HG03097 (cell line): ENCODE measurements around the gene DDTL.
"Not testable (repeated sequence)": the region's sequence is repeated elsewhere in the genome, so short reads cannot be mapped to it uniquely, and the experiment has no call there.

Source experiments
- ATAC-seq: cut with Tn5 transposase; IDR thresholded peaks from one replicate; pipeline ENCODE4 v1.9.1; 2021; ENCODE audit not compliant: unreplicated experiment, low FRiP score

Gene DDTL

DNA sequence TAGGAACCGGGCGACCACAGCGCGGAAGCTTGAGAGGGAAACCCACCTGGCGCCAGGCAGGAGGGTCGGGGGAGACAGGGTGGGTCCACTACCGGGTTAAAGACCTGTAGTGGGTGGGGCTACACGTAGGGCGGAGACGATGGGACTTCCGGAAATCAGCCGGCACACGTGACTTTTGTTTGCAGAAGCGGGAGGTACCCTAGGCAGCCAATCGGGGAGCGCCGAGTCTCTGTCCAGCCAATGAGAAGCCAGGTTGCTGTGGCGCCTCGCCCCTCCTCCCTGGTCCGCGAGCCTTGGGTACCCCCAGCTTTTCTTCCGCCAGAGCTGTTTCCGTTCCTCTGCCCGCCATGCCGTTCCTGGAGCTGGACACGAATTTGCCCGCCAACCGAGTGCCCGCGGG lies at the start of gene DDTL:
DDTL (plus strand) TSS at position 321 of the 400 bp plus-strand sequence; CDS start at position 348, 27 bp downstream.
- peak; percentile 87 for ATAC-seq

DNA sequence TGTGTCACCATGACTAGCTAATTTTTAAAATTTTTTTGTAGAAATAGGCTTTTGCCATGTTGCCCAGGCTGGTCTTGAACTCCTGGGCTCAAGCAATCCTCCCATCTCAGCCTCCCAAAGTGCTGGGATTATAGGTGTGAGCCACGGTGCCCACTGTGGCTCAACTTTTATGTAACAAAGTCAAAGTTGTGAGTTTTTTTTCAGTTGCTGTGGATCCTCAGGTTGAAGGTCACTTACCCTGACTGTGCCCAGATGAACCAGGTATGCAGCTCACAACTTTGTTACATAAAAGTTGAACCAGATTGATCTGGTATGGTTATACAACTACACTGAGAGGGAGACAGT lies 46.4 kb upstream of the DDTL start:
- not testable (repeated sequence) for ATAC-seq

DNA sequence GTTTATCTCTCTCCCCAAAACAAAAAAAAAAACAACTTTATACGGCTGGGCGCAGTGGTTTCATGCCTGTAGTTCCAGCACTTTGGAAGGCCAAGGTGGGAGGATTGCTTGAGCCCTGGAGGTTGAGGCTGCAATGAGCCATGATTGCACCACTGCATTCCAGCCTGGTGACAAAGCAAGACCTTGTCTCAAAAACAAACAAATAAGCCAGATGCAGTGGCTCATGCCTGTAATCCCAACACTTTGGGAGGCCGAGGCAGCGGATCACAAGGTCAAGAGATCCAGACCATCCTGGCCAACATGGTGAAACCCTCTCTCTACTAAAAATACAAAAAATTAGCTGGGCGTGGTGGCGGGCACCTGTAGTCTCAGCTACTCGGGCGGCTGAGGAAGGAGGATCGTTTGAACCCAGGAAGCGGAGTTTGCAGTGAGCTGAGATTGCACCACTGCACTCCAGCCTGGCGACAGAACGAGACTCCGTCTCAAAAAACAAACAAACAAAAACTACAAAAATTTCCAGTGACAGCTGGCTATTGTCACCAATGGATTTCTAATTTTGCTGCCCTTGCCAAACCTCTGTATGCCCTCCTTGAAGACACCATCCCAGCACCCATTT lies 45.0 kb upstream of the DDTL start:
- ATAC-seq: not testable (repeated sequence)

DNA sequence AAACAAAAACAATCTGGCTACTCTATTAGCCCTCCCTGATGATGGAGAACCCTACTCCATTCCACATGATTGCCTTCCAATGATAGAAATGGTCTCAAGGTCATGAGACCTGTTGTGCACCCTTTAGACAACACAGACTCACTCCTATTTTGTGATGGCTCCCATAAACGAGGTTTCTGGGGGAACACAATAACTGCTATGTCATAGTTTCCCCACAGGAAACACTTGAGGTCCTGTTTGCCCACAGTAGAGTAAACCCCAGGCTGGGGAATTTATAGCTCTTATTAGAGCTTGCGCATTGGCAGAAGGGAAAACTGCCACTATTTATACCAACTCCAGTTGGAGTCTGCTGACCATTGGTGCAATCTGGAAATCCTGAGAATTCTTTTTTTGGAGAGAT lies 43.8 kb upstream of the DDTL start:
- no peak for ATAC-seq

DNA sequence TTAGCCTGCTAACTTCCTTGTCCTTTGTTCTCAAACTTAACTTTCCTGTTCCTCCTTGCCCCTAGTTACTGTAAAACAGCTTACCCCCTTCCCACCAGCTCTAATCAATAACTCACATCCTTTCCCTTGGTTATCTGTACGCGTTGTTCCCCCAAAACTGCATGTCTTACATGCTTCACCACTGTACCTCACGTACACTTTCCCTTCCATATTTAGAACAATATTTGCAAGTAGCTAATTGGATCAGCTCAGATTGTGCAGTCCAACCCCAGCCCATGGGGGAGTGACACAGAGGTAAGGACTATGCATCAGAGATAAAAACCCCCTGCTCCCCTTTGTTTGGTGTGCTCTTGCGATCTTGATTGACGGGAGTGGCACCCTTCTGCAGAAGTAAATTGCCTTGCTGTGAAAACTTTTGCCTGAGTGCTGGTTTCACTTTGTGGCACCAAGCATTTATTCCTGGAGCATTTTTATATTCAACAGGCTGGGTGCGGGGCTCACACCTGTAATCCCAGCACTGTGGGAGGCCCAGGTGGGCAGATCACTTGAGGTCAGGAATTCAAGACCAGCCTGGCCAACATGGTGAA lies 41.6 kb upstream of the DDTL start:
- no peak for ATAC-seq

DNA sequence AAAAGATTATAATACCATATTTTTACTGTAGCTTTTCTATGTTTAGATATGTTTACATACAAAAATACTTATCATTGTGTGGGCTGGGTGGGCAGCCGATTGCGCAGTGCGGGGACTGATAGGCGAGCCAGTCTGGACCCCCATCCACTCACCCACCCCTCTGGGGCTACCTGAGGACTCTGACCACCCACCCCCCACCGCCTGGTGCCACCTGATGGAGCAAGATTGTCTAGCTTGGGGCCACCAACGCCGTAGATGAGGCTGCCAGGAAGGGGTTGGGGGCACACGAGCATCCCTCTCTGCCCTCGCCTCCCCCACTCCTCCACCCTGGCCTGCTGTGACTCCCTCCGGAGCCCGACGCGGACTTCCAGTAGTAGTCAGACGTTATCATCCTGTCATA lies 40.1 kb upstream of the DDTL start:
- ATAC-seq: no peak

DNA sequence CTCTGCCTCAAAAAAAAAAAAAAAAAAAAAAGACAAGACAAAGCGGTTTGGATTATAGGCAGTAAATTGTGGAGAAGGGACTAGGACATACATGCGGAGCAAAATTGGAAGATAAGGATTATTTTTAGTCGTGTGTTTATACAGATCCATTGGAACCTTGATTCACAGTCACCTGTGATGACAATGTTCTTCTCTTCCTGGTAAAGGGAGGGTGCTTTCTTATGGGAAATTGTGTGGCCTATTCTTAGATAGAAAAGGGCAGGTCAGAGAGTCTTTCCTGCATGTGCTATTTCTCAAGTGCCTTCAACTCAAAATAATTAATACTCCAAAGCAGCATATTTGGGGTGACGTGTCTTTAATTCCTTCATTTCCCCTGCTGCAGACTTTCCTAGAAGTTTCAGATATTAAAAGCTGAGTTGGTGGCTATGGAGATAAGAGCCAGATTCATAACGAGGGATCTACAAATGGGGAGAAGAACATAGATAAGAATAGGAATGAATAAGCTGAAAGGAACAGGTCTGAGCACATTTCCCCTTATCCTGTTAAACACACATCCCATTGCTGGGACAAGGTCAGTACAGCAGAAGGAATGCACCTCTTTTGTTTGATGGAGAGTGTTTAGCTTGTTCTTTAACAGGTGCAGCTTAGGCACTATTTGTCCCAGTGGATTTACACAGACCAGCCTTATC lies 28.2 kb upstream of the DDTL start:
- no peak for ATAC-seq

DNA sequence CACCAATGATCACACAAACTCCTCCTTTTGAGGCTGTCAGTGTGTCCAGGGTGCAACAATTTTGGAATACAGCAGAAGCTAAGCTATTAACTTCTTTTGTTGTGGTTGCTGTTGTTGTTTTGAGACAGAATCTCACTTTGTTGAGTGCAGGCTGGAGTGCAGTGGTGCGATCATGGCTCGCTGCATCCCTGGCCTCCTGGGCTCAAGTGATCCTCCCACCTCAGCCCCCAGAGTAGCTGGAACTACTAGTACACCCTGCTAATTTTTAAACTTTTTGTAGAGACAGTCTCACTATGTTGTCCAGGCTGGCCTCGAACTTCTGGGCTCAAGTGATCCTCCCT lies 27.7 kb upstream of the DDTL start:
- no peak for ATAC-seq

DNA sequence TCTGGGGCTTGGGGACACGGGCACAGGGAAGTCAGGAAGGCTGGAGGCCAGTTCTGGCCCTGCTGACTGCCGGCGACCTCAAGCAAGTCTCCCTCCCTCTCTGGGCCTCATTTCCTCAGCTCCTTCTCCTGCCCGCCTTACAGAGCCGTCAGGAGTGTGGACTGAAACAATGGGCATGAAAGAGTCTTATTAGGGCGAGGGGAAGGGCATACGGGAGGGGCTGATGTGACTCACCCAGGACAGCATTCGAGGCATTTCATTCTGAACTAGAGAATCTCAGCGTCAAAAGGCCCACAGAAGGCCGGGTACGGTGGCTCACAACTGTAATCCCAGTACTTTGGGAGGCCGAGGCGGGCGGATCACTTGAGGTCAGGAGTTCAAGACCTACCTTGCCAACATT lies 26.5 kb upstream of the DDTL start:
- not testable (repeated sequence) for ATAC-seq

DNA sequence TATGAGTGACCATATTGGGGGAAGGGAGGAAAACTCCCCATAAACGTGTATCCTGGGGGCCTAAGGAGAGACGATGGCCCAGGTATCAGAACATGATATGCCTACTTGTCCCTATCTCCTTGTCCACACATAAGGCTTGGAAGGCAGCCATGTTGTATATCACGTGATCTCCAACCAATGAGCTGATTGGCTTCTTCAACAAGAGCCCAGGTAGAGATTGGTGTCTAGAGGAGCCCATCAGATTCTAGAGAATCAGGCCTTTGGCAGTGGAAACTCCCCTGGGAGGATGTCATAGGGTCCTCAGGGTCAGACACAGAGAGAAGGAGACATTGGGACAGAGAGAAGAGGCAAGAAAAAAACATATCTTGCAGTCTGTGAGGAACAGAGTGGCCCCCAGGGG lies 19.3 kb upstream of the DDTL start:
- not testable (repeated sequence) for ATAC-seq

DNA sequence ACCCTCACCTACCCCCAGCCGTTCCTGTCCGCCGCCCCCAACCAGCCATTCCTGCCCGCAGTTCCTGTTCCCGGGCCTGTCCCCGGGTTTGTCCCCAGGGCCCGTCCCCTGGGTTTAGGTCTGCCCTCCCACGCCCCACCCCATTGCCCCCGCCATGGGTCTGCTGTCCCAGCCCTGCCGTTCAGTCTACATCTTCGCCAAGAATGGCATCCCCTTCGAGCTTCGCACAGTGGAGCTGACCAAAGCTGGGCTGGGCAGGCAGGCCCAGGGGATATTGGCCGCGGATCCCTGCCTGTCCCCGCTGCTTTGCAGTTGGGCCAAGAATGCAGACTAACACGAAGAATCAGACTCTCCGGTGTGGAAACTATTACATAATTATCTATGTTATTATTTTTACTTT lies 16.9 kb upstream of the DDTL start:
- ATAC-seq: not testable (repeated sequence)

DNA sequence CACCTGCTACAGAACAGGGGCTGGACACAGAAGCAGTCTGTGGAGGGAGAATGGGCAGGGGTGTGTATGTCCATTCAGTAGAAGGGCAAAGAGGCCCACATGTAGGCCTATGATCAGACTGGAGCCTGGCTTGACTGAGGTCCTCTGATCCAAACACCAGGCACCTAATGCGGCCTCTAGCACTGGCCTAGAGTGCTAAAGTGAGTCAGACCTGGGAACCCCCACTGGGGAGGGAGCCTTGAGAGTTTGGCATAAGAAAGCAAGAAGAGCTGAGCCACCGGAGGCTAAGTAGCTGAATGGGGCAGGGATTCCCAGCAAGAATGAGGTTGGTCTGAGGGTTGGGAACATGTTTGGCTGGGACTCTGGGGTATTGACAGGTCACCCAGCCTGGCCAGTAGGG lies 15.3 kb upstream of the DDTL start:
- not testable (repeated sequence) for ATAC-seq

DNA sequence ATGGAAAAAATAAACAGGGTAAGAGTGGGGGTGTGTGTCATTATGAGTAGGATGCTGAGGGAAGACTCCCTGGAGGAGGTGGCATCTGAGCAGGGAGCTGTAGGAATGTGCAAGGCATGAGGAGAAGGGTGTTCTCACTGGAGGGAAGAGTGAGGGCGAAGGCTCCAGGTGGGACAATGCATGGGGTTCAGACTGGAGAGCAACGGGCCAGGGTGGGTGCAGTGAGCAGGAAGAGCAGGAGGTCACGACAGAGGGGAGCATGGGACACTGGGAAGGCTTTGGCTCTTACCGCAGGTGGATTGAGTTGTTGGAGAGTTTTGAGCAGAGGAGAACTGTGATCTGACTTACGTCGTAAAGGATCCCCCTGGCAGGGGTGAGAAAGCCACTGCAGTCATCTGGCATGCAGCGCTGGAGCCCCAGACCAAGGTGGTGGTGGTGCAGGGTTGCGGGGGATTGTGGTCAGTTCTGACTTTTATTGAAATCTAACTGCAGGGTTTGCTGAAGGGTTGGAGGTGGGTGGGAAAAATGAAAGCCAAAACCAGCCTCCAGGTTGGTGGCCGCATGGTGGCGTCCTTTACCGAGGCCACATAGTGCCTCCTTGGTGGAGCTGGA lies 13.8 kb upstream of the DDTL start:
- ATAC-seq: not testable (repeated sequence)

DNA sequence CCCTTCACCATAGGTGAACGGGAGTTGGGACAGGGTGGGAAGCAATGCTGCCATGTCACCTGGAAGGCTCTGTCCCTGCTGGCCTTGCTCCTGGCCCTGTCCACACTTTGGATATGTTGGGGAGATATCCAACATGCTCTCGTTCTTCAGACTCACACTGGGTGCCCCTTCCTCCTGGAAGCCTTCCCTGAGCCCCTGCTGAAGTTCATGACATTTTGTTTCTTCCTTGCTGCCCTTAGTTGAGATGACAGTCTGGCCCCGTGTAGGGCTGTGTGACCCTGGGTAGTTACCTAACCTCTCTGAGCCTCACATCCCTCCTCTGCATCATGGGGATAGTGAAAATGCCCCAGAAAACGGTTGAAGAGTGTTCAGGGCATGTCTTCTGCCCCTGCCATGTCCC lies 13.2 kb upstream of the DDTL start:
- not testable (repeated sequence) for ATAC-seq

DNA sequence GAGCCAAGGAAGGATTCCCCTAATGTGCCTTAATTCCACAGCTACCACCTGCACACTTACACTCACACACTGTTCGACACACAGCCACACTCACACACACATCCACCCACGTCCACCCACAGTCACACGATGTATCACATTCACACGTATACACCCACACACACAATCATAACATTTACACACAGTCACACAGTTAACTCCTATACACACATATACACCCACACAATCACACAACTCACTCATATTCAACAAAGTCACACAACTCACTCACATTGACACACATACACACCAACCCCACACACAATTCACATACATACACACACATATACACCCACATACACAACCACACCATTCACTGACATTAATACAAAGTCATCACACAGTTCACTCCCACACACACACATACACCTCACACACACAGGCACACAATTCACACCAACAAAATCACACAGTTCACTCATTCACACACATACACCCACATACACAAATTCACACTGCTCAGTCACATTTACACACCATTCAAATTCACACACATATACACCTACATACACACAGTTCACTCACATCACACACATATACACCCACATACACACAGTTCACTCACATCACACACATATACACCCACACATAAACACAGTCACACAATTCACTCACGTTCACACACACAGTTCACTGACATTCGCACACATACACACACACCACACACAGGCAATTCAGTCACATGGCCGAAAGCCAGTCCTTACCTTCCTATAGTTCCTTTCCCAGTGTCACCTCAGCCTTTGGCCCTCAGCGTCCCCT lies 12.3 kb upstream of the DDTL start:
- not testable (repeated sequence) for ATAC-seq

DNA sequence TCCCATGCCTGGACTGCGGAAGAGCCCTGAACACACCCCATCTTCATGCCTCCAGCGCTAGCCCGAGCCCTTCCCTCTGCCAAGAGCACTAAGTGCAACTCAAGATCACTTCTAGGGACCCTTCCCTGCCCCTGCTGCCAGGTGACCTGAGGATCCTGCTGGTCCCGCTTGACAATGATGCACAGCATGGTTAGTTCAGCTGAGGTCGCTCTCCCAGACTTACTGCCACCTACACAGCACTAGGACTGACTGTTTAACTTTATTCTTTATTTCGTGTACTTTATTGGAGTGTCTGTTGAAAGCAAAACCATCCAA lies 11.7 kb upstream of the DDTL start:
- not testable (repeated sequence) for ATAC-seq

DNA sequence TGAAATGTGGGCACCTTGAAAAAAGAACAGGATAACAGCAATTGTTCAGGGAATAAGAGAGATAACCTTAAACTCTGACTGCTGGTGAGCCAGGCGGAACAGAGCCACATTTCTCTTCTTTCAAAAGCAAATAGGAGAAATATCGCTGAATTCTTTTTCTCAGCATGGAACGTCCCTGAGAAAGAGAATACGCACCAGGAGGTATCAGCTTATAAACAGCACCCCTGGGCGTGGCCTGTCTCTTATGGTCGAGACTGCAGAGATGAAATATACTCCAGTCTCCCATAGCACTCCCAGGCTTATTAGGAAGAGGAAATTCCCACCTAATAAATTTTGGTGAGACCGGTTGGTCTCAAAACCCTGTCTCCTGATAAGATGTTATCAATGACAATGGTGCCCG lies 10.8 kb upstream of the DDTL start:
- not testable (repeated sequence) for ATAC-seq

DNA sequence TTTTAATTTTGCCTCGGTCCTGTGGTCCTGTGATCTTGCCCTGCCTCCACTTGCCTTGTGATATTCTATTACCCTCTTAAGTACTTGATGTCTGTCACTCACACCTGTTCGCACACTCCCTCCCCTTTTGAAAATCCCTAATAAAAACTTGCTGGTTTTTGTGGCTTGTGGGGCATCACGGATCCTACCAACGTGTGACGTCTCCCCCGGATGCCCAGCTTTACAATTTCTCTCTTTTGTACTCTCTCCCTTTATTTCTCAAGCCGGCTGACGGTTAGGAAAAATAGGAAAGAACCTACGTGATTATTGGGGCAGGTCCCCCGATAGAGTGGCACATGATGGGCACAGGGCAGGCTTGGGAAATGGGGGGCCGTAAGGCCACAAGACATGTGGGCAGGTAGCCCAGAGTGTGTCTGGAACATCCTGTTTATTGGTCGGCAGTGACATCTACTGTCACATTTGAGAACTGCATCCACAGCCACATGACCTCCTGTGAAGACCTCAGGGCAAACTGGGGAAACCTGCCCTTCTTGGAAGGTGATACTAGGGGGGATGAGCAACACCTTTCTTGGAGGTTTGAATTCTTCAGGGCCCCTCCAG lies 10.3 kb upstream of the DDTL start:
- not testable (repeated sequence) for ATAC-seq

DNA sequence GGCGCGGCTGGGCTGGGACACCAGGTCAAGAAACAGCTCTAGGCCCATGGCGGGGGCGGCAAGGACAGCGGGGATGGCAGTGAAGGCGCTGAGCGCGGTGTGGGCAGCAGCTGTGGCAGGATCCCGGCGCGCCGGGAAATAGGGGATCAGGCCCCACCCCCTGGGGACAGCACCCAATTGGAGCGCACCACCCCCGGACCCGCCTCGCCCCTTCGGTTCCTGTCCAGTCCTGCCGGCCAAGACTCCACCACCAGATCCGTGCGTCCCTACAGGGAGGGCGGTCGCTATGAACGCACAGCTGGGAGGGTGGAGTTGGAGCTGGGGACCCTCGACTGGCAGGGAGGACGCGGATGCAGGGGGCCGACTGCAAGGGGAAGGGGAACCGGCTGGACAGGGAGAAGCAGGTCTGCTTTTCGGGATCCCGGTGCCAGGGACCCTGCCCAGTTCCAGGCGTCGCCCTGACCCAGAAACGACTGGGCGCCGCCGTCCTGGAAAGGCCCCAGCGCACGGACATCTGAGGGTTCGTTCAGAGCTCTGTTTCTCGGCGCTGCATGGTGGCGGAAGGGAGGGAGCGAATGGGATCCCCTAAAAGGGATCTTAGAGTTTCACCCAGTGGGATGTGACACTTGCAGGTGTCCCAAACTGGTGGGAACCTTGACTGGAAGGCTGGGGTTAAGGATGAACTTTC lies 5.5 kb upstream of the DDTL start, which contains the start of gene GSTT2B:
GSTT2B (minus strand) TSS at position 112 of the 688 bp plus-strand sequence; CDS start at position 48, 64 bp downstream.
- ATAC-seq: not testable (repeated sequence)

DNA sequence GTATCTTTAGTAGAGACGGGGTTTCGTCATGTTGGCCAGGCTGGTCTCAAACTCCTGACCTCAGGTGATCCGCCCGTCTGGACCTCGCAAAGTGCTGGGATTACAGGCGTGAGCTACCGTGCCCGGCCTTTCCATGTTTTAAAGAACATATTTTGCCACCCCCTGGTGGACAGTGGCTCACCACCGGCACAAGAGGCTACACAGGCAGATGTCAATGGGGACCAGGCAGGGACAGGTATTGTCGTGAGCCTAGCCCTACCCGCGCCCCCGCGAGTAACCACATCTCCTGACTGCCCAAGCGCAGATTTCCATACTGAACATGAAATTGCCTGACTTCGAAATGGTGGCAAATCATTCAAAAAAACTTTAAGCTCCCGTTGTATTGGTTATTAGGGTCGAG lies 594 bp upstream of the DDTL start:
- ATAC-seq: peak; percentile 23
